GM11168 (cell line): ENCODE results near the gene PARP3.
"Not testable (repeated sequence)": the region's sequence is repeated elsewhere in the genome, so short reads cannot be mapped to it uniquely, and the experiment has no call there.

ENCODE experiments used
- in situ Hi-C: fragments of 300-500 bp; cut with MboI; formaldehyde crosslinking; loops from one replicate; pipeline ENCODE4 v1.12.0; 2022; ENCODE audit warnings: low sequenced_read_pairs; ENCODE audit not compliant: unreplicated experiment

Gene PARP3

GRCh38 chr3:51941798-51942602 is at the start of gene PARP3, which contains the start of gene RRP9:
TSS of gene PARP3 (plus strand) at chr3:51942363. CDS start at chr3:51943356, 993 bp downstream.
TSS of gene RRP9 (minus strand) at chr3:51941904. CDS start at chr3:51941867, 37 bp downstream.
- in situ Hi-C loops, result no loop called here

GRCh38 chr3:51894391-51894790 is 47.8 kb upstream of the PARP3 start:
- in situ Hi-C loops, result no loop called here

GRCh38 chr3:51894939-51895338 is 47.2 kb upstream of the PARP3 start:
- in situ Hi-C loops, result no loop called here

GRCh38 chr3:51896607-51897305 is 45.4 kb upstream of the PARP3 start:
- in situ Hi-C loops, result no loop called here

- in situ Hi-C loops, result no loop called here
Measured at GRCh38 chr3:51897391-51897790, 44.8 kb upstream of the PARP3 start.

GRCh38 chr3:51900043-51900442 is 42.1 kb upstream of the PARP3 start:
- in situ Hi-C loops, result not testable (repeated sequence)

GRCh38 chr3:51902361-51902760 is 39.8 kb upstream of the PARP3 start:
- in situ Hi-C loops, result not testable (repeated sequence)

GRCh38 chr3:51904034-51904823 is 37.9 kb upstream of the PARP3 start:
- in situ Hi-C loops, result no loop called here

GRCh38 chr3:51908026-51908425 is 34.1 kb upstream of the PARP3 start:
- in situ Hi-C loops, result no loop called here

GRCh38 chr3:51916418-51916817 is 25.7 kb upstream of the PARP3 start:
- in situ Hi-C loops, result no loop called here

GRCh38 chr3:51921081-51921578 is 21.0 kb upstream of the PARP3 start:
- in situ Hi-C loops, result no loop called here

- in situ Hi-C loops, result no loop called here
Measured at GRCh38 chr3:51927061-51927977, 14.8 kb upstream of the PARP3 start.

- in situ Hi-C loops, result no loop called here
Measured at GRCh38 chr3:51928438-51928837, 13.7 kb upstream of the PARP3 start.

GRCh38 chr3:51928981-51929380 is 13.2 kb upstream of the PARP3 start:
- in situ Hi-C loops, result not testable (repeated sequence)

GRCh38 chr3:51929420-51930003 is 12.7 kb upstream of the PARP3 start:
- in situ Hi-C loops, result no loop called here

GRCh38 chr3:51930439-51930838 is 11.7 kb upstream of the PARP3 start:
- in situ Hi-C loops, result no loop called here

GRCh38 chr3:51931756-51932155 is 10.4 kb upstream of the PARP3 start:
- in situ Hi-C loops, result no loop called here

GRCh38 chr3:51932471-51933370 is 9.4 kb upstream of the PARP3 start:
- in situ Hi-C loops, result no loop called here
